ENCODE results near the gene PHLDB3. TPM values are rescaled to one million over a fixed set of nuclear protein-coding genes. Genes with fewer than 3 reads are reported as not detected.

PHLDB3 gene
- total and polyA plus RNA-seq, 2 of the 4 experiments (the other 2 are of a cell fraction) = 2.9 to 10.6 TPM

GRCh38 chr19:43540381-43540780 lies 35.8 kb upstream of the PHLDB3 start:
- no TSS peak for BruUV-seq (replicated peaks)
- intact Hi-C loops (cut with micrococcal nuclease) (no loop called here), in situ Hi-C loops (cut with MboI; ENCODE audit: low sequenced_read_pairs) (no loop called here), dilution Hi-C loops (cut with HindIII; ENCODE audit: low sequenced_read_pairs, unreplicated experiment) (no loop called here)
- Histone ChIP-seq H2AK9ac (replicated peaks; ENCODE audit: low read depth, low read length, poor library complexity) (no peak overlapping the region), H2BK120ac (ENCODE audit: low read depth, low read length) (no peak overlapping the region), H4K91ac (ENCODE audit: insufficient read depth, low read depth, low read length) (no peak overlapping the region), H3K27ac (ENCODE audit: insufficient read depth, low read length) (no peak overlapping the region), H2BK20ac (ENCODE audit: low read depth, low read length) (no peak overlapping the region), H3K9me1 (ENCODE audit: insufficient read depth, low read length) (peaks cover 4% of the 10 kb centered on the region; the same call in 1 of the 2 replicates), H3K4ac (ENCODE audit: low read depth, low read length) (no peak overlapping the region), H3K79me1 (ENCODE audit: low read depth in 1 of 2, low read length in 2 of 2) (no peaks in the 10 kb centered on the region; a peak in 1 of 4 replicates), H3K9ac (ENCODE audit: low read depth, low read length) (no peak overlapping the region), H4K20me1 (ENCODE audit: insufficient read depth, low read length) (no peaks in the 10 kb centered on the region), H2BK5ac (ENCODE audit: low read depth, low read length, poor library complexity, severe bottlenecking) (no peak overlapping the region), H2BK15ac (ENCODE audit: low read depth, low read length) (no peak overlapping the region), H2AFZ (replicated peaks; ENCODE audit: low read length, poor library complexity) (no peak overlapping the region), H3K4me2 (ENCODE audit: low read depth, low read length) (no peak overlapping the region), H4K5ac (ENCODE audit: low read depth, low read length) (no peak overlapping the region), H3K4me1 (ENCODE audit: control insufficient read depth, insufficient read depth, low read length) (no peaks in the 10 kb centered on the region), H4K8ac (ENCODE audit: low read depth in 2 of 2, low read length in 2 of 2) (no peak overlapping the region), H3K56ac (ENCODE audit: extremely low read depth, insufficient read depth, low read length) (no peak overlapping the region), H3K4me3 (ENCODE audit: insufficient read depth, low read depth, low read length) (no peak overlapping the region), H3K14ac (replicated peaks; ENCODE audit: low read depth, low read length) (no peak overlapping the region), H3K27me3 (ENCODE audit: control insufficient read depth, insufficient read depth, low read length) (no peaks in the 10 kb centered on the region), H3K18ac (ENCODE audit: low read depth, low read length) (no peak overlapping the region), H3K9me3 (ENCODE audit: control insufficient read depth, insufficient read depth, low read length) (no peaks in the 10 kb centered on the region), H3K36me3 (ENCODE audit: control insufficient read depth, insufficient read depth, low read length) (peaks cover 28% of the 10 kb centered on the region), H2AK5ac (ENCODE audit: low read depth, low read length) (no peak overlapping the region), H3K23ac (ENCODE audit: low read depth, low read length) (no peak overlapping the region)
- no peak for DNase-seq
- TF ChIP-seq MAFK (IDR thresholded peaks at IDR 0.05; ENCODE audit: low read depth, low read length) = no peak
- no peak for TF ChIP-seq SMC3 (IDR thresholded peaks at IDR 0.05; ENCODE audit: low read depth, low read length)
- TF ChIP-seq CHD1 (IDR thresholded peaks at IDR 0.05; ENCODE audit: low read depth, low read length) = no peak
- TF ChIP-seq MAZ (IDR thresholded peaks at IDR 0.05; ENCODE audit: borderline replicate concordance, low read depth, low read length) = no peak
- no peak for TF ChIP-seq FOS (IDR thresholded peaks at IDR 0.05; ENCODE audit: low read depth, low read length)
- no peak for TF ChIP-seq RFX5 (IDR thresholded peaks at IDR 0.05; ENCODE audit: low read depth, low read length)
- no peak for TF ChIP-seq USF2 (IDR thresholded peaks at IDR 0.05; ENCODE audit: low read depth, low read length)
- no peak for TF ChIP-seq MXI1 (IDR thresholded peaks at IDR 0.05; ENCODE audit: borderline replicate concordance, low read depth, low read length)
- TF ChIP-seq ELK1 (IDR thresholded peaks at IDR 0.05; ENCODE audit: borderline replicate concordance, low read depth, low read length) = no peak
- TF ChIP-seq POLR2A (IDR thresholded peaks at IDR 0.05; ENCODE audit: low read depth, low read length) = no peak
- TF ChIP-seq NFE2L2 (IDR thresholded peaks at IDR 0.05; ENCODE audit: low read depth, low read length) = no peak
- TF ChIP-seq CTCF (conservative IDR thresholded peaks at IDR 0.05; ENCODE audit: low read depth, low read length) = no peak
- no peak for TF ChIP-seq RAD21 (IDR thresholded peaks at IDR 0.05; ENCODE audit: low read length)
- no peak for TF ChIP-seq BHLHE40 (IDR thresholded peaks at IDR 0.05; ENCODE audit: low read depth, low read length)
- no peak for TF ChIP-seq CEBPB (IDR thresholded peaks at IDR 0.05; ENCODE audit: low read depth, low read length)
- TF ChIP-seq RCOR1 (IDR thresholded peaks at IDR 0.05; ENCODE audit: insufficient replicate concordance, low read length) = no peak
- POLR2A ChIA-PET (ENCODE audit: unreplicated experiment) = no interaction called here
- WGBS, 2 experiments (ENCODE audit: extremely low coverage in 2 of 2, insufficient read length in 1 of 2) = 87% methylated on average over 2 of the region's 3 CpGs; no CpG with 5 or more reads in 1 of the 2 experiments
- CTCF ChIA-PET = no interaction called here
- ATAC-seq (ENCODE audit: low read depth) = no peak
